ENCODE results near the gene SPATA22. TPM values are rescaled to one million over a fixed set of nuclear protein-coding genes. Genes with fewer than 3 reads are reported as not detected.
"Not testable (repeated sequence)": the region's sequence is repeated elsewhere in the genome, so short reads cannot be mapped to it uniquely, and the experiment has no call there.

Gene SPATA22
- total RNA-seq, 1 donor: 0.27 TPM

DNA sequence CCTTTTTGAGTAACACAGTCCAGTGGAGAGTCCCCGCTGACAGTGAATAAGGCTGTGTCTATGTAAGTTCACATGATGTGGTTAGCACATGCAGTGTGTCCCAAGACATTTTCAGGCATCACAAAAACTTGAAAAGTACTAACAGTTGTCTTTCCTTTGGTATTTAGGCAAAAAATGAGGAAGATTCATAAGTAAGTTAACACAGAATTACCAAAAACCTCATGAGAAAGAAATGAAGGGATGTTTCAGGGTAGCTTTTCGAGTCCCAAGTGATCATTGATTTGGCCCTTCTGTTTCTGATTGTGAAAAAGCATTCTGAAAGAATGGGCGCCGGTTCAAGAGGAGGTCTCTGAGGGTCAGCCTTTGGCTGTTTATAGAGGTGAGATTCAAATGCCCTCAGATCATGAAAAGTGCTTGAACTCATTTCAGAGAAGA, 3.6 kb upstream of the SPATA22 start:
- no peak for DNase-seq (ENCODE audit: low read depth in 2 of 3, low spot score in 2 of 3)

DNA sequence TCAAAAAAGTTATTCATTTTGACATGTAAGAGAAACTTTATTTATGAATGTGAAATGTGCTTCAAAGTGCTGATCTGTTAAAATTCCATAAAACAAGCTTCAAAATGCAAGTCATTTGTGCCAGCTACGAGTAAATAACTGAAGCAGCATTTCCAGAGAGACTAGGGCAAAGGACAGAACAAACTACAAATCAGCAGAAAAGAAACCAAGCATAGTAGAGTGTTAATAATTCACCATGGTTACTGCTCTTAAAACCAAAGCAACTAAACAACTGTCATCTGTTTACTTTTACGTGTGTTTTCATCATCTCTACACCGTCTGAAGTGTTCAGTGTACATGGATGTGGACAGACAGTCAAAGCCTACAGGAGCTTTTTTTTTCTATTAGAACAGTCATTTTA, 2.6 kb upstream of the SPATA22 start:
- DNase-seq (ENCODE audit: low read depth in 2 of 3, low spot score in 2 of 3): peak in 1 of 3 donors; percentile 2

DNA sequence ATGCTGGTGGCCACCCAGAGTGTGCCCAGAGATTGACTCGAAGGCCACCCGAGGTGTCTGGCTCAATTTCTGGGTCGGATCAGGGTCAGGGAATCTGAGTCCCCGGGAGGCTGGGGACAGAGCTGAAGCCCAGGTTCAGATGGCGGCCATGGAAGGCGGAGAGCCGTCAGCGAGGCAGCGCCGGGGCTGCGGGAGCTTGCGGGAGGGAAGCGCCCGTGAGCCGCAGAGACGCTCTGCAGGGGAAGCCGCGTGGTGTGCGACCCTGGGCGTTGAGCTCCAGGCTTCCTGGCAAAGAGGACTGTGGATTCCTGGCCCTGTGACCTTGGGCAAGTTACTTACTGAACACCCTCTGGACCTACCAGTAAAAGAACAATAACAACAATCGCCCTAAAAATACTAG, 518 bp upstream of the SPATA22 start:
- no peak for DNase-seq (ENCODE audit: low read depth in 2 of 3, low spot score in 2 of 3)

DNA sequence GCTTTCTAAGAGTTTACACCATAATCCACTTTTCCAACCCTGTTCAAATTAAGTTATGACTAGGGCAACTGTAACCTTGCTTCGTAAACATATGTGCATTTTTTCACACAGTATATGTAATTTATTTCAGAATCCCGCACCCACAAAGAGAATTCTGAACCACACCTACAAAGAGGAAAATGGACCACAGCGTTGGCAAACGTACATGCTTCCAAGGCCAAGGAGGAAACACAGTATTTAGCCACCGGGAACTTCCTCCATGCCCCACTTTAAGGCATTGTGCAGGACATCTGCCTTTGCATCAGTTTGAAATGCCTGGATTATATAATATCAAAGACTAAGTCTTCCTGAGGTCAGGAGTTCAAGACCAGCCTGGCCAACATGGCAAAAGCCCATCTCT, 2.1 kb downstream of the SPATA22 start:
- DNase-seq (ENCODE audit: low read depth in 2 of 3, low spot score in 2 of 3): no peak

DNA sequence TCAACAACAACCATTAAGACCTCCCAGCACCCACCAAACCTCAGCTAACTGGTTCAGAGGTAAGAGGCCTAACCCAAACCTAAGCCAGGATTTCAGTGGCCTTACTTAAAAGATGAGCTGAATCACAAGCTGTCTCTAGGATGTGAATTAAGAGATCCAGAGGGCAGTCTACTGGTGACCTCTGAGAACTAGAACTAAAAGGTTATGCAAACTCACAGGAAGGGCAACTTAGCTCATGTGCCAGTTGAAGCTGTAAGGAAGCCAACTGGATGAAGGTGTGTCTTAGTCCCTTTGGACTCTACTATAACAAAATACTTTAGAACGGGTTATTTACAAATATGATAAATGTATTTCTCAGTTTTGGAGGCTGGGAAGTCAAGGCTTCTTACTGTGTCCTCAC, 5.3 kb downstream of the SPATA22 start:
- not testable (repeated sequence) for DNase-seq (ENCODE audit: low read depth in 2 of 3, low spot score in 2 of 3)

DNA sequence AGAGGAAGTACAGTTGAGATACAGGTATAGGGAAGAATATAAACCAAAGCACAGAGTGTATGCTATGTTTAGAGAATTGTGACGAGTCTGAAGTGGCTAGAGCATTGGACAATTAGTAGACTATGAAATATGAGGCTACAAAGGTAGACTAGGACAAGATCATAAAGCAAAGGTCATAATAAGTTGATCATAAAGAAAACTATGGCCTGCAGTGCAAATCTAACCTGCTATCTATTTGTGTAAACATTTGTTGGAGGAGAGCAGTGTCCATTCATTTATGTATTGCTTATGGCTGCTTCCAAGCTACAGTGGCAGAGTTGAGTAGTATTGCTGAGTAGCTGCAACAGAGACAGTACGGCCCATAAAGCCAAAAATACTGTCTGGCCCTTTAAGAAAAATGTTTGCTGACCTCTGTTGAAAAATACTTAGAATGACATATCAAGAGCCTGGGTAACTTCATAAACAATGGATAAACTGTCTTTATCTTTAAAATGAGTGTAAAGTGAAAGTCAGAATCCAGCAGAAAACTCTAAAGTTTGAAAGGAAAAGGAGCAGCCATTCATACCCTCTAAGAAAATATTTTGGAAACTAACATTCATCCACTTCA, 23.5 kb downstream of the SPATA22 start:
- no peak for DNase-seq (ENCODE audit: low read depth in 2 of 3, low spot score in 2 of 3)

DNA sequence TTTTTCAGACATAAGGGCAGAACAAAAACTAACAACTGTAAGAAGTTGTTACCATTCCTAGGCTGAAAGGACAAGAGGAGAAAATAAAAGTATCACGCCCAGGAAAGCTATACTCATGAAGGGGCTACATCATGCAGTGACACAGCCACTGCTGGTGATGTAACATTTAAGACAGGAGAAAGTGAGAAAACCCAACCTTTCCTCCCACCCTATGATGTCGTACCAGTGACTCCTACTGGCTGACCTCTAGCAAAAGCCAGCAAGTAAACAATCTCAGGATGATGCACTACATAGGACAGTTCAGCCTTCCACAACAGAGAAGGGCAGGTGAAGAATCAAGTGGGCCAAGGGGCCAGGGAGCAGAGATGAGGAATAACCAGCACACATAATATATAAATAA, 24.0 kb downstream of the SPATA22 start:
- DNase-seq (ENCODE audit: low read depth in 2 of 3, low spot score in 2 of 3): peak in 2 of 3 donors; percentile 56 to 62

DNA sequence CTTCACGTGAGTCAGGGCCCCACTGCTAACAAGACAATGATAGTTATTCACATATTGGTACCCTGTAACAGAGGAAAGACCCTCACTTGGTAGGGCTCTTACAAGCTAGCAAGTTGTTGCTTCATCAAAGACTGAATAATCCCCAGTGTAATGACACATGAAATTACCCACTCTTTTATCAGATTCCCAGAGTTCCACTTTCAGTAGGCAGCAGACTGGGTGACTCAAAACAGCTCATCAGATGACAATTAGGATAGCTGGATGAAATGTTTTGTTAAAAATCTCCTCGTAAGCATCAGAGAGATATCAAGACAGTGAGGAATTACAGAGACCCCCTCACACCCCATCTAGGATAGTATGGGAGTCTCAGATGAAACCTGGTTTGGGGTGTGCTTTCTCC, 31.2 kb downstream of the SPATA22 start:
- no peak for DNase-seq (ENCODE audit: low read depth in 2 of 3, low spot score in 2 of 3)

DNA sequence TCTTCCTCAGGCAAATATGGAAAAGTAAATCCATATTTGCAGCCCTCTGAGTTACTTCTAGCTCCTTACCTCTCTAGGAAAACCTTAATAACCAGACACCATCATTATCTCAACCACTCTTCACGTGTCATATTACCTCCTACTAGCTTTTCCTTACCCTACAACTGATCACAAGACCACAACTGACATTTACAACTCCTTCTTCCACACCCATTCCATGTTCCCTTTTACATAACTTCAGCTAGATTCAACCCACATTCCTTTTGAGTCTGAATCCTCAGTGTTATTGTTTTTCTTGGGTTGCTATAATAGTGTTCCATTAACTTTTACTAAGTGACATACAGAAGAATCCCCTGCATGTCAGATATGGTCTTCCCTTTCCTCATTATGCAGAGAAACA, 33.3 kb downstream of the SPATA22 start:
- DNase-seq (ENCODE audit: low read depth in 2 of 3, low spot score in 2 of 3): no peak

DNA sequence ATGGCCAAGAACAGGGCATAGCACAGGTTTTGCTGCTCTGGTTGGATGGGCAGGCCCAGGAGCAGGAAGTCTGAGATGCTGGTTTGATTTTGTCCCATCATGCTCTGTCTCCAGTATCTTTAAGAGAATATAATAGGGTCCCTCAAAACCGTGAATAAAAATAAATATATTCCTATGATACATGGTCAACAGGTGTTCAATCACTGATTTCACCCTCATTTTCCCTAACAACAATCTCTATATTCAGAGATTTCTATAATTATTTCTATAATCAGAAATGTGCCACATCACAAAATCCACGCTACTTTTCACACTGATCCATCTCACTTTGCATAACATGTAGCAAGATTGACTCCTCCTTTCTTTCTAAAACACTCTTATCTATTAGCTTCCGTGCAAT, 37.9 kb downstream of the SPATA22 start, which contains the start of gene OR1E2:
Gene OR1E2, minus strand, starts transcription at position 101 of the 400 bp plus-strand sequence. Its CDS starts 0 bp downstream, at position 101.
- no peak for DNase-seq (ENCODE audit: low read depth in 2 of 3, low spot score in 2 of 3)

DNA sequence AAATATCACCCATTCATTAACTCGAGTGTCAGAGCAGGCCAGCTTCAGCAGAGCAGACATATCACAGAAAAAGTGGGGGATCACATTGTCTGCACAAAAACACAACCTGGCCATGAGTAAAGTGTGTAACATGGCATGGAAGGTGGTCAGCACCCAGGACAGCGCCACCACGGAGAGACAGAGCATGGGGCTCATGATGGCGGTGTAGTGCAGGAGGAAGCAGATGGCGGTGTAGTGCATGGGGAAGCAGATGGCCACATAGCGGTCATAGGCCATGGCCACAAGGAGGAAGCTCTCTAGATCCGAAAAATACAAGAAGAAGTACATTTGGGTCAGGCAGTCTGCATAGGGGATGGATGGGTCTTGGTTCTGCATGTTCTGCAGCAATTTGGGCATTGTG, 38.4 kb downstream of the SPATA22 start:
- DNase-seq (ENCODE audit: low read depth in 2 of 3, low spot score in 2 of 3): peak in 2 of 3 donors; percentile 85 to 92

DNA sequence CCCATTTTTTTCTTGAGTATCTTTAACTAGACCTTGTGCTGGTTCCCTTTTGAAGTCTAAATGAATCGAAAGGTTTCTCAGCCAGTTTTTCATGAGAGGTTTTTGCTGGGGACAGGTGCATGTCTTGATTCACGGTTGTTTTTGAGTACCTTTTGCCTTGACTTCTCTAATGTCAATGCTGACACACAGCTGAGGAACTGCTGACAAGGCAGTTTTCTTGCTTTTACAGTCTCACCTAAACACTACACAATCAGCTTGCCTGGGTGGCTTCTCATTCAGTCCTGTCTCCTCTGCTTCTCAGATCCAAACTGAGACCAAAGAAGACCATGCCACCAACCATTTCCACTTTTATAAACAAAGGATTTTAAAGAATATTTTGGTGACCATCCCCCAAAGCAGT, 53.4 kb downstream of the SPATA22 start:
- DNase-seq (ENCODE audit: low read depth in 2 of 3, low spot score in 2 of 3): no peak

DNA sequence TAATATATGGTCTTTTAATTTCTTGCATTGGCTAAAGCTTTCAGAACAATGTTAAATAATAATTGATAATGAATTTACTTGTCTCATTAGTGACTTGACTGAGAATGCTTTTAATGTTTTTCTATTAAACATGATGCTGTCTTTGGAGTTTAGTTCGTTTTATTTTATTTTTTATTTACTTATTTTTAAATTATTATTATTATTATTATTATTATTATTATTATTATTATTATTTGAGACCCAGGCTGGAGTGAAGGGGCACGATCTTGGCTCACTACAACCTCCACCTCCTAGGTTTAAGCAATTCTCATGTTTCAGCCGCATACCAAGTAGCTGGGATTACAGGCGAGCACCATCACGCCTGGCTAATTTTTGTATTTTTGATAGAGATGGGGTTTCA, 56.0 kb downstream of the SPATA22 start:
- no peak for DNase-seq (ENCODE audit: low read depth in 2 of 3, low spot score in 2 of 3)

DNA sequence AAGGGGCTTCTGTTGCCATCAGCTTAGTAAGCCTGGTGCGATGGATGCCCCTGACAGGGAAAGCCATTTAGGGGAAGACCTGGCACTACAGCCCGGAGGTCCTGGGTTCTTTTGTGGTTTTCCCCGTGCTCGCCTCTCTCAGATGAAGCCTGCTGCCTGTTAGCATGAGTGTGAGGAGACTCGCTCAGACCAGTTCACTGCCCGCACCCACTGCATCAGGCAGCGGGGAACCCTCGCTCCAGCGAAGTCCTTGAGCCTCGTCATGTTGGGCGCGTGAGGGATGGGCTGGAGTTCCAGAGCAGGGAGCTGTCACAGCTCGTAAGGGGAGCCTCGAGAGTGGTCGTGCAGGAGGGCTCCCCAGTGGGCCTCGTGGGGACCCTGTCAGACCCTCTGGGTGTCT, 59.4 kb downstream of the SPATA22 start:
- DNase-seq (ENCODE audit: low read depth in 2 of 3, low spot score in 2 of 3): not testable (repeated sequence)

DNA sequence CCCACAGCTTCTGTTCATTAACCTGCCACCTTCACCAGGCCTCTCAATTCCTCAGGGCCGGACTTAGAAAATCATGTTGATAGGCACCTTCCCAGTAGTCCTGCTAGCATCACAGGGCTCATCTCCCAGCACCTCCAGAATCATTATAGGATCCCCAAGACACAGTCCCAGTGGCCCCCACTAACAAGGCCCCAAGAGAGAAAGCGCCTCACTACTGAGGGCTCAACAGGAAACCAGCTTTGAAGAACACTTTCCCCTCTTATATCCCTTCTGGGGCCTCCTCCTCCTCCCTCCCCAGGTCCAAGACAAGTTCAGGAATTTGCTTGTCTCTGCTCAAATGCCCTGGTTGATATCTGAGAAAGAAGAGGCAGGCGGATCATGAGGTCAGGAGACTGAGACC, 60.5 kb downstream of the SPATA22 start, which contains the start of gene OR3A3:
Gene OR3A3, plus strand, starts transcription at position 301 of the 400 bp plus-strand sequence.
- DNase-seq (ENCODE audit: low read depth in 2 of 3, low spot score in 2 of 3): no peak

DNA sequence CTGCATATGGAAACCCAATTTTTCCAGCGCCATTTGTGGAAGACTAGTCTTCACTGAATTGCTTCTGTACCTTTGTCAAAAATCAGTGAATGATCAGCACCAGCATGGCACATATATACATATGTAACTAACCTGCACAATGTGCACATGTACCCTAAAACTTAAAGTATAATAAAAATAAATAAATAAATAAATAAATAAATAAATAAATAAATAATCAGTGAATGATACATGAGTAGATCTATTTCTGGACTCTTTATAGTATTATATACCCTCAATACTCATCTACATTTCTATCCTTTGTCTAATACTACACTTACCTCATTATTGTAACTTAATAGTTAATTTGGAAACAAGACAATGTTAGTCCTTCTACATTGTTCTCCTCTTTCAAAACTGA, 67.8 kb downstream of the SPATA22 start:
- DNase-seq (ENCODE audit: low read depth in 2 of 3, low spot score in 2 of 3): not testable (repeated sequence)

DNA sequence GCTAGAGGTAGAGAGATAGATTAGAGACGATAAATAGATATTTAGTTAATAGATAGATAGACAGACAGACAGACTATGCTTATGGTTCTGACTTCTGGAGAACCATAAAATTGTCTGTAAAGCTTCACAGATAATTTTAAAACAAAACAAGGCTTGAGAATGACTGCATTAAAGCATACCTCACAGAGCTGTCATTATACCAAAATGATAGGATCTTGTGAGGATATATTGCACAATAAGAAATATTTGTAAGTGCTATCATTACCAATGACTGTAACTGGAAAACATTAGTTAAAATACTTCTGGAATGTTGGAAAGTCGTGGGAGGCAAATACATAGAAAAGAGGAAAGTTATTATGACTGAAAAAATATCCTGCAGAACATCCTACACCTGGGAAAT, 69.8 kb downstream of the SPATA22 start:
- no peak for DNase-seq (ENCODE audit: low read depth in 2 of 3, low spot score in 2 of 3)

DNA sequence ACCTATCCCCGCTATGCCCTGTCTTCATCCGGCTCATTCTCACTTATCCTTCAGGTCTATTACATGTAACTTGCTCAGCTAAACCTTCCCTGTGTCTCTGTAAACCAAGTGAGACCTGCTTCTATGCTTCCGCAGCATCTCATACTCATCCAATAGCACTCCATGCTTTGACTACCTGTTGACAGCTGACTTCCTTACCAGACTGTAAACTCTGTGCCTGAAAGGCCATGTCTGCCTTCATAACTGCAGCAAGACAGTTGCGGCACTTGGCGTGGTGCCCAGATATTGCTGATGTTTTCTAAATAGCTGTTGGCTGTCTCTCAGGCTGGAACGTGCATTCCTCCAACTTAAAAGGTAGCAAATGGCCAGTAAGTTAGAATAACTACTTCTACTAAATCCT, 71.6 kb downstream of the SPATA22 start:
- DNase-seq (ENCODE audit: low read depth in 2 of 3, low spot score in 2 of 3): no peak

DNA sequence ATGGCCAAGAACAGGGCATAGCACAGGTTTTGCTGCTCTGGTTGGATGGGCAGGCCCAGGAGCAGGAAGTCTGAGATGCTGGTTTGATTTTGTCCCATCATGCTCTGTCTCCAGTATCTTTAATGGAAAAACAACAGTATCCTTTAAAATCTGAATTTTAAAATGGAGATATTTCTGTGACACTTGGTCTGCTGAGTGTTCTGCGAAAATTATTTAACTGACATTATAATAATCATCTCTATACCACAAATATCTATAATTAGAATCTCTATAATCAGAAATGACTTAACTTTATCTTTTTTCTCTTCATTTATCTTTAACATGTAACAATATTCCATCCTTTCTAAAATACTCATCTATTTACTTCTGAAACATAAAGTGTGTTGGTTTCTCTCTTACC, 73.3 kb downstream of the SPATA22 start, which contains the start of gene OR1E1:
Gene OR1E1, minus strand, starts transcription at position 101 of the 400 bp plus-strand sequence. Its CDS starts 0 bp downstream, at position 101.
- DNase-seq (ENCODE audit: low read depth in 2 of 3, low spot score in 2 of 3): no peak

DNA sequence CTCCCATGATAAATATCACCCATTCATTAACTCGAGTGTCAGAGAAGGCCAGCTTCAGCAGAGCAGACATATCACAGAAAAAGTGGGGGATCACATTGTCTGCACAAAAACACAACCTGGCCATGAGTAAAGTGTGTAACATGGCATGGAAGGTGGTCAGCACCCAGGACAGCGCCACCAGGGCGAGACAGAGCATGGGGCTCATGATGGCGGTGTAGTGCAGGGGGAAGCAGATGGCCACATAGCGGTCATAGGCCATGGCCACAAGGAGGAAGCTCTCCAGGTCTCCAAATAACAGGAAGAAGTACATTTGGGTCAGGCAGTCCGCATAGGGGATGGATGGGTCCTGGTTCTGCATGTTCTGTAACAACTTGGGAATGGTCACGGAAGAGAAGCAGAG, 73.8 kb downstream of the SPATA22 start:
- DNase-seq (ENCODE audit: low read depth in 2 of 3, low spot score in 2 of 3): peak in 2 of 3 donors; percentile 22 to 57
